Activated CD8-positive, alpha-beta T cell treated with anti-CD3 and anti-CD28 coated beads for 36 hours (primary cell): ENCODE measurements around the gene GRP. TPM values are rescaled to one million over a fixed set of nuclear protein-coding genes. Genes with fewer than 3 reads are reported as not detected.
A peak's percentile ranks its signal among the peaks of the same experiment; 100 is the strongest.

ENCODE experiments used
- ATAC-seq: fragments of 200-7000 bp; cut with Tn5 transposase; one replicate; pipeline ENCODE4 v1.10.0; 2021; ENCODE audit warnings: mild to moderate bottlenecking, moderate library complexity
- CTCF ChIA-PET: fragments of 350-600 bp; sonication (Branson Sonifier 250); formaldehyde crosslinking; loops from one replicate; lab custom pipeline; 2021; ENCODE audit warnings: antibody characterized with exemption; lab: Charles Lee
- POLR2A ChIA-PET: fragments of 350-600 bp; sonication (Branson Sonifier 250); formaldehyde crosslinking; loops from one replicate; lab custom pipeline; 2021; ENCODE audit warnings: antibody characterized with exemption; lab: Charles Lee
- DNase-seq: peaks from one replicate; pipeline ENCODE4 v3.0.0-alpha.2; 2020
- H3K27ac Mint-ChIP-seq: one replicate; pipeline ENCODE4 v1.8.0; 2021; ENCODE audit warnings: mild to moderate bottlenecking, mixed read lengths
- H3K27me3 Mint-ChIP-seq: one replicate; pipeline ENCODE4 v1.8.0; 2021; ENCODE audit warnings: mixed read lengths
- H3K36me3 Mint-ChIP-seq: one replicate; pipeline ENCODE4 v1.8.0; 2021; ENCODE audit warnings: low read depth, mixed read lengths
- H3K4me1 Mint-ChIP-seq: one replicate; pipeline ENCODE4 v1.8.0; 2021; ENCODE audit warnings: low read depth, mixed read lengths
- H3K4me3 Mint-ChIP-seq: one replicate; pipeline ENCODE4 v1.8.0; 2021; ENCODE audit warnings: mild to moderate bottlenecking, moderate library complexity, mixed read lengths
- H3K9me3 Mint-ChIP-seq: one replicate; pipeline ENCODE4 v1.8.0; 2021; ENCODE audit warnings: mixed read lengths
- intact Hi-C: fragments of 100-400 bp; cut with micrococcal nuclease; formaldehyde crosslinking; loops from one replicate; pipeline ENCODE4 v1.10.0; 2022
- total RNA-seq, 2 experiments: library from RNA; stranded (reverse); gene quantifications; one replicate each; pipeline ENCODE4 v1.2.3, GENCODE V29; 2021
- TF ChIP-seq, protein P1 (sequence below): fragments of 200-600 bp; IDR thresholded peaks from one replicate; pipeline ENCODE4 v1.8.0; 2022; ENCODE audit warnings: antibody characterized with exemption, mild to moderate bottlenecking

The GRP gene
- total RNA-seq, 2 experiments from 2014 or later = not detected

- POLR2A ChIA-PET = no interaction called here
- intact Hi-C loops = loop anchor here (10.0 kb wide), 1 partner anchor 181 kb away; no protein-coding TSS in a partner anchor
- DNase-seq = no peak
- no peak for ATAC-seq
- peaks cover 82% of the 10 kb centered on the region for H3K27me3 Mint-ChIP-seq
- H3K9me3 Mint-ChIP-seq = peaks cover 2% of the 10 kb centered on the region
- no peaks in the 10 kb centered on the region for H3K36me3 Mint-ChIP-seq
- H3K27ac Mint-ChIP-seq = no peak overlapping the region
- H3K4me3 Mint-ChIP-seq = peak overlapping the region; percentile 48
- CTCF ChIA-PET = interaction anchor here (1.1 to 3.1 kb wide), 2 partner anchors 10 to 16 kb away, joined by 3 to 12 read pairs; no protein-coding TSS in a partner anchor
- H3K4me1 Mint-ChIP-seq = peaks cover 18% of the 10 kb centered on the region
- TF ChIP-seq, protein P1, sequence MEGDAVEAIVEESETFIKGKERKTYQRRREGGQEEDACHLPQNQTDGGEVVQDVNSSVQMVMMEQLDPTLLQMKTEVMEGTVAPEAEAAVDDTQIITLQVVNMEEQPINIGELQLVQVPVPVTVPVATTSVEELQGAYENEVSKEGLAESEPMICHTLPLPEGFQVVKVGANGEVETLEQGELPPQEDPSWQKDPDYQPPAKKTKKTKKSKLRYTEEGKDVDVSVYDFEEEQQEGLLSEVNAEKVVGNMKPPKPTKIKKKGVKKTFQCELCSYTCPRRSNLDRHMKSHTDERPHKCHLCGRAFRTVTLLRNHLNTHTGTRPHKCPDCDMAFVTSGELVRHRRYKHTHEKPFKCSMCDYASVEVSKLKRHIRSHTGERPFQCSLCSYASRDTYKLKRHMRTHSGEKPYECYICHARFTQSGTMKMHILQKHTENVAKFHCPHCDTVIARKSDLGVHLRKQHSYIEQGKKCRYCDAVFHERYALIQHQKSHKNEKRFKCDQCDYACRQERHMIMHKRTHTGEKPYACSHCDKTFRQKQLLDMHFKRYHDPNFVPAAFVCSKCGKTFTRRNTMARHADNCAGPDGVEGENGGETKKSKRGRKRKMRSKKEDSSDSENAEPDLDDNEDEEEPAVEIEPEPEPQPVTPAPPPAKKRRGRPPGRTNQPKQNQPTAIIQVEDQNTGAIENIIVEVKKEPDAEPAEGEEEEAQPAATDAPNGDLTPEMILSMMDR = no peak
Measured at GRCh38 chr18:59265974-59266369, 46.0 kb downstream of the GRP start.

GRCh38 chr18:59266459-59266858 is 46.5 kb downstream of the GRP start:
- H3K27me3 Mint-ChIP-seq = peaks cover 85% of the 10 kb centered on the region
- CTCF ChIA-PET = interaction anchor here (1.1 to 1.2 kb wide), 2 partner anchors 9 to 136 kb away, joined by 3 read pairs; no protein-coding TSS in a partner anchor

GRCh38 chr18:59266886-59267502 is 47.0 kb downstream of the GRP start:
- TF ChIP-seq, protein P1 = no peak
- H3K27me3 Mint-ChIP-seq = peaks cover 87% of the 10 kb centered on the region
- H3K27ac Mint-ChIP-seq = no peak overlapping the region
- POLR2A ChIA-PET = interaction anchor here (0.6 kb wide), 1 partner anchor 633 kb away, joined by 3 read pairs; no protein-coding TSS in a partner anchor
- no peaks in the 10 kb centered on the region for H3K36me3 Mint-ChIP-seq
- intact Hi-C loops = loop anchor here (10.0 kb wide), 1 partner anchor 182 kb away; no protein-coding TSS in a partner anchor
- DNase-seq (no peak), ATAC-seq (no peak)
- H3K4me1 Mint-ChIP-seq = peaks cover 20% of the 10 kb centered on the region
- CTCF ChIA-PET = interaction anchor here (1.1 to 1.2 kb wide), 2 partner anchors 9 to 135 kb away, joined by 3 read pairs; no protein-coding TSS in a partner anchor
- no peak overlapping the region for H3K4me3 Mint-ChIP-seq
- H3K9me3 Mint-ChIP-seq = no peaks in the 10 kb centered on the region

More at GRCh38 chr18:59266459-59266858, 46.5 kb downstream of the GRP start:
- H3K9me3 Mint-ChIP-seq = peaks cover 2% of the 10 kb centered on the region
- DNase-seq (no peak), ATAC-seq (no peak)
- peaks cover 18% of the 10 kb centered on the region for H3K4me1 Mint-ChIP-seq
- intact Hi-C loops = loop anchor here (10.0 kb wide), 1 partner anchor 182 kb away; no protein-coding TSS in a partner anchor
- H3K4me3 Mint-ChIP-seq = no peak overlapping the region
- TF ChIP-seq, protein P1 = no peak
- POLR2A ChIA-PET = no interaction called here
- H3K36me3 Mint-ChIP-seq = no peaks in the 10 kb centered on the region
- H3K27ac Mint-ChIP-seq = no peak overlapping the region

GRCh38 chr18:59267503-59268126 is 47.7 kb downstream of the GRP start:
- POLR2A ChIA-PET = interaction anchor here (0.6 kb wide), 1 partner anchor 633 kb away, joined by 3 read pairs; no protein-coding TSS in a partner anchor
- no peak for ATAC-seq
- peak; percentile 23 for DNase-seq
- intact Hi-C loops = loop anchor here (10.0 kb wide), 1 partner anchor 183 kb away; no protein-coding TSS in a partner anchor
- Mint-ChIP-seq H3K36me3 (no peaks in the 10 kb centered on the region), H3K27ac (no peak overlapping the region), H3K27me3 (peaks cover 88% of the 10 kb centered on the region), H3K4me3 (no peak overlapping the region), H3K4me1 (peaks cover 21% of the 10 kb centered on the region), H3K9me3 (no peaks in the 10 kb centered on the region)
- TF ChIP-seq, protein P1 = no peak
- CTCF ChIA-PET = interaction anchor here (1.2 kb wide), 1 partner anchor 134 kb away, joined by 3 read pairs; no protein-coding TSS in a partner anchor
